Measurements from ENCODE around the gene NR2F1-AS1.

- TF ChIP-seq CTCF (optimal IDR thresholded peaks at IDR 0.05 in 1 of 3, IDR thresholded peaks at IDR 0.05 in 1 of 3, conservative IDR thresholded peaks at IDR 0.05 in 1 of 3; ENCODE audit: extremely low read depth in 1 of 3, insufficient read depth in 2 of 3, low read length in 3 of 3) = no peak
- no peak for TF ChIP-seq EZH2 (IDR thresholded peaks at IDR 0.05; ENCODE audit: low read length)
Observed at GRCh38 chr5:93378073-93378472, 202.9 kb downstream of the NR2F1-AS1 start.

Data from keratinocyte (primary cell).